Ovary (tissue), 3 donors: ENCODE results near the gene ST6GAL1.

Experiments used
- EP300 ChIP-seq: sonication (generic); formaldehyde crosslinking; IDR thresholded peaks from one replicate; pipeline ENCODE4 v1.6.1; 2017; ENCODE audit warnings: antibody characterized with exemption
- TF ChIP-seq, protein P1 (sequence below), 3 donors: fragments of 450-650 bp in 2 of 3; fragments of 200-600 bp in 1 of 3; IDR thresholded peaks; one replicate each; pipeline versions ENCODE4 v1.5.1 to v1.8.0; 2016 to 2022; ENCODE audit warnings: antibody characterized with exemption in 3 of 3, mild to moderate bottlenecking in 1 of 3
- donor health status: DM: no; HTN: no; CAD: no.

DNA sequence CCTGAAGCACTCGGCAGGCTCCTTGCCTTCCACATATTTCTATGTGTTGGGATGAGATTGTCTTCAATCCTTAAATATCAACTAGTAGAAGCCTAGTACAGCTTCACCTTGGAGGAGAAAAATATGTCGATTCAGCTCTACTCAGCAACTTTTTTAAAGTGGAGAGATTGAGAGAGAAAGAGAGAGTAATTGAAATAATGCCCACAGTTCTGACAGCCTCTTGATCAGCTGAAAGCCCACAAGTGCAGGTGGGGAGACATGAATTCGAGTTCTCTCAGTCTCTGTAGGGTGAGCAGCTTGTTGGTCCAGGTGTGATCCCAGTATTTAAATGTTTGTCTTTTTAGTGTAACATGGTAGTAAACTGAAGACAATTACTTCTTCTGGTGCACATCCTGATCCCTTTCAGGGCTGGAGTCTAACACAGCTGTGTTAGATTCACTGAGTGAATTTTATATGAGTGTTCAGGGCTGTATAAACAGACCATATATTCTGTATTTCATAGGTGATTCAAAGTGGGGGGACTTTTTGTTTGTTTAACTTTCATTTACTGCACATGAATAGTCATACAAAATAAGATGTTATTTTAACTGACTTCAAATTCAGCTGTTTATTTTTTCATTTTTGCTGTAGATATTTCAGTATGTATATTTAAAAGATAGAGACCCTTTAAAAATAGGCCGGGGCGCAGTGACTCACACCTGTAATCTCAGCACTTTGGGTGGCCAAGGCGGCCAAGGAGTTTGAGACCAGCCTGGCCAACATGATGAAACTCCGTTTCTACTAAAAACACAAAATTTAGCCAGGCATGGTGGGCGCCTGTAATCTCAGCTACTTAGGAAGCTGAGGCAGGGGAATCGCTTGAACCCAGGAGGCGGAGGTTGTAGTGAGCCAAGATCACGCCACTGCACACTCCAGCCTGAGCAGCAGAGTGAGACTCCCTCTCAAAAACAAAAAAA, 64.0 kb downstream of the ST6GAL1 start:
- TF ChIP-seq, protein P1, sequence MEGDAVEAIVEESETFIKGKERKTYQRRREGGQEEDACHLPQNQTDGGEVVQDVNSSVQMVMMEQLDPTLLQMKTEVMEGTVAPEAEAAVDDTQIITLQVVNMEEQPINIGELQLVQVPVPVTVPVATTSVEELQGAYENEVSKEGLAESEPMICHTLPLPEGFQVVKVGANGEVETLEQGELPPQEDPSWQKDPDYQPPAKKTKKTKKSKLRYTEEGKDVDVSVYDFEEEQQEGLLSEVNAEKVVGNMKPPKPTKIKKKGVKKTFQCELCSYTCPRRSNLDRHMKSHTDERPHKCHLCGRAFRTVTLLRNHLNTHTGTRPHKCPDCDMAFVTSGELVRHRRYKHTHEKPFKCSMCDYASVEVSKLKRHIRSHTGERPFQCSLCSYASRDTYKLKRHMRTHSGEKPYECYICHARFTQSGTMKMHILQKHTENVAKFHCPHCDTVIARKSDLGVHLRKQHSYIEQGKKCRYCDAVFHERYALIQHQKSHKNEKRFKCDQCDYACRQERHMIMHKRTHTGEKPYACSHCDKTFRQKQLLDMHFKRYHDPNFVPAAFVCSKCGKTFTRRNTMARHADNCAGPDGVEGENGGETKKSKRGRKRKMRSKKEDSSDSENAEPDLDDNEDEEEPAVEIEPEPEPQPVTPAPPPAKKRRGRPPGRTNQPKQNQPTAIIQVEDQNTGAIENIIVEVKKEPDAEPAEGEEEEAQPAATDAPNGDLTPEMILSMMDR (IDR thresholded peaks at IDR 0.05) = no peak
- no peak for TF ChIP-seq EP300
